Hepatocyte (in vitro differentiated cells): ENCODE data around the gene ZNF692.

Experiments used
- CTCF ChIP-seq: fragments of 200-600 bp; sonication (generic); IDR thresholded peaks from 2 replicates; pipeline ENCODE4 v1.5.1; 2016; ENCODE audit warnings: antibody characterized with exemption, mild to moderate bottlenecking; ENCODE audit not compliant: poor library complexity
- EZH2phosphoT487 ChIP-seq: fragments of 200-600 bp; sonication (generic); IDR thresholded peaks from one replicate; pipeline ENCODE4 v1.6.1; 2018; ENCODE audit warnings: antibody characterized with exemption, mild to moderate bottlenecking, low read depth, moderate library complexity; ENCODE audit not compliant: unreplicated experiment, severe bottlenecking

GRCh38 chr1:248858096-248858890 is 592 bp downstream of the ZNF692 start:
- TF ChIP-seq EZH2phosphoT487 (no peak), CTCF (peak; percentile 49)
